GM18873 (cell line): ENCODE measurements around the gene PTPRN2.

Source experiments
- ATAC-seq: cut with Tn5 transposase; IDR thresholded peaks from one replicate; pipeline ENCODE4 v1.9.1; 2021; ENCODE audit warnings: mild to moderate bottlenecking, moderate library complexity, moderate number of reproducible peaks; ENCODE audit not compliant: unreplicated experiment, low FRiP score

Gene PTPRN2

GRCh38 chr7:158024881-158025280 is 562.7 kb downstream of the PTPRN2 start:
- no peak for ATAC-seq

DNA sequence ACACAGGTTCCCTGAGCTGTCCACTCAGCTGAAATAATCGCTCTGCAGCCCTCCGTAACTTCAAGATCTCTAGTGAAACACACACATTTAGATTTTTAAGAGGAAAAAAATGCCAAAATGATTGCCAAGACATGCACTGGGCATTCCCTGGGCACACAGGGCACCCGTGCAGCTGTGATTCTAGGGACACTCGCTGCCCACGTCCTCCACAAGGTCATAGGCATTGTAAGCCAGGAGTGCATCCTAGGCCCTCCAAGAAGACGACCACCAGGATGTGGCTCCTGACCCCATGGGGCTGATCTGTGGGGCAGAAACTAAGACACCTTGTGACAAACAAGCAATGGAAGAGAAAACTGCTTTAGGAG is 563.3 kb downstream of the PTPRN2 start:
- no peak for ATAC-seq

DNA sequence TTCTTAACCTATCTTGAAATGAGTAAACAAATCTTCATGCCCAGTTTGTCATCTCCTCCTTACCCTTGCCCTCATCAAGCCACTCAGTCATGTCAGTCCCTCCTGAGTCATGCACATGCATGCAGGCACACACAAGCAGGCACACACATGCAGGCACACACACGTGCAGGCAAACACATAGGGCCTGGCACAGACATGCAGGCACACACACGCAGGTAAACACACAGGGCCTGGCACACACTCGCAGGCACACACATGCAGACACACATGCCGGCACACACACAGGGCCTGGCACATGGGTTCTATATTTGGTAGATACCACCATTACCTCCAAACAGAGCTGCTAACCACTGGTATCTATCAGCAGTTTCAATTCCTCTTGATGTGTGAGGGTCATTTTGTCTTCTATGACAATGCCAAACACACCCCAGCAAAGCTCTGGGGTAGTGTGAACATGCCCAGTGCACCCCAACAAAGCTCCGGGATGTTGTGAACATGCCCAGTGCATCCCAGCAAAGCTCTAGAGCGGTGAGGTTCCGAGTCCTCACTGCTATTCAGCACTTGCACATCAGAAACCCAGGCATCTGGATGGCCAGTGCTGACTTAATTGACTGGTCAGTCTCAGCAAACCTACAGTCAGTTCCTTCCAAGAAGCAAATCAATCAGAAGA is 563.8 kb downstream of the PTPRN2 start:
- no peak for ATAC-seq

DNA sequence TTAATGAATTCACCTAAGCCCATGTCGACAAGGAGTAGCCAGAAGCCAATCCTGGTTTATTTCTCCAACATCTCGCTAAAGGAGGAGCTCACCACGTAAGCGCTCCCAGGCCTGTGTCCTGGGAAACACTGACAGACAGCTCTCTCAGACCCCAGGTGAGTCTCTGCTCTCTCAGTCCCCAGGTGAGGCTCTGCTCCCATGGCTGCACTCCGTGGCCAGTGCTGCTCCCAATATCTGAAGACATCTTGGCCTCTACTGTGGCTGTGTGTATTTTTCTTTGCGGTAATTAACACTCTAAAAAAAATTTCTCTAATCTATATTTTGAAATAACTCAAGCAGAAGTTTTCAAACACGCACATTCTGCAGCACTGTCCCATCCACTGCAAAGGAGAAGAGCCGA is 564.5 kb downstream of the PTPRN2 start:
- ATAC-seq: no peak

- no peak for ATAC-seq
Observed at GRCh38 chr7:158022601-158023000, 565.0 kb downstream of the PTPRN2 start.

- ATAC-seq: no peak
Observed at GRCh38 chr7:158021836-158022235, 565.8 kb downstream of the PTPRN2 start.

- no peak for ATAC-seq
Observed at GRCh38 chr7:158020706-158021095, 566.9 kb downstream of the PTPRN2 start.

DNA sequence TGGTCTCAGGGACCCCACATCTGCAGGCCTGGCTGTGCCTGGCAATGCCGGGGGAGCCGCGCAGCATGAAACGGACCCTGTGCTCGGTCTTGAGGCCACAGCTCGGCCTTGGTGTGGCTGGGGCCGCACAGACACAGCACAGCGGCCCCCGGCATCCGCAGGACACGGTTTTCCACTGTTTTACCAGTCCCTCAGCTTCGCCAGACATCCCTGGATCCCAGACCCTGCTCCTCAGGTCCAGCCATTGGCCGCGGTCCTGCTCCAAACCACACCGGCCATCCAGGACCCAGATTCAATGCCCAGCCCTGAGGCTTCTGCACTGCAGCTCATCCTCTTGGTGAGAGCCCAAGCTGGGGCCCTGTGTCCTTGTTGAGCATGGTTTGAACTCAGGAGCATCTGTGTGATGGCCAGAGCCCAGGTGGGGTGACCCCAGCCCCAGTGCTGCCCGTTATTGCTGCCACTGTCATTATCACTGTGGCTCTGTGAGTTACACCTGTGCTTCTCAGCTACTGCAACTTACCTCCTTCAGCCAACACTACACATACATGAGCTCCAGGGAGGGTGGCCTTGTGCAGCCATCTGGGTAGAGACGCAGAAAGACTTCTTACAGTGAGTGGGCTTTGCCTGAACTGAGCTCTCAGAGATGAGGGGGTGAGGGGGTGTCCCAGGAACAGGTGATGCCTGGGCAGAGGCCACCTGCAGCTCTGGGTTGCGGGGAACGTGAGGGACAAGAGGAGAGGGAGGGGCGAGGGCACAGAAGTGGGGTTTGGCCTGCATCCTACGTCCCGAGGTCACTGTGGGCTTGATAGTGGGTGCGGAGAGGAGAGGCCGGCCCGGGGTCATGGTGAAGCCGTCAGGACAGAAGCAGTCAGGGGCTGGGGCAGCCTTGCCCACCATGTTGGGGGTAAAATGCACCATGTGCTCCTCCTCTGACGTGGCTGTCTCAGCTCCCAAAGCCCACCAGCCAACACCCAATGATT is 567.6 kb downstream of the PTPRN2 start:
- no peak for ATAC-seq

DNA sequence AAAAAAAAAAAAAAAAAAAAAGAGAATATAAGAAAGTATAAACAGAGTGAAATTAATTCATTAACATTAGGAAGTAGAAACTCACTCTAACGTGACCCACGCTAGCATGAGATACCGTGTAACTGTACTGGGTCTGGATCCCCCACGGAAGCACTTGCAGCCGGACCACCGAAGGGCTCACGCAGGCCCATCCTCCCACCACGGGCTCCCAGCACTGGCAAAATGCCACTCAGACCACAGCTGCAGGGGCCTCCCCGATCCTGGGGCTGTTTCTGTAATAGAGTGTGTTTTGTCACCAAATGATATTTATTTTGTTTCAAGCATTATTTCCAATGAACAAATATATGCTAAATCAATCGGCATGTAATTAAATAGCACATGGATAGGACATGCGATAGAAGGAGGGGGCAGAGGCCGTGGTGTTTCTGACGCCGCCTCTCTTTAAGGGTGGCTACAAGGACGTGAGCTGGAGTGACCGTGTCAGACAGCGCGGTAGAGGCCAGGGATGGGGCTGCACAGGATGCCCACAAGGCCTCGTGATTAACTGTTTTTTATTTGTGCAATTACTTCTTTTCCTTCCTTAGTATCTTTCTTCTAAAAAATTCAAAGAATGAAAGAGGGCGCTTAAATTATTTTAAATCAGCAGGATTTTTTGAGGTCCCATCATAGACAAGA is 568.5 kb downstream of the PTPRN2 start:
- no peak for ATAC-seq

DNA sequence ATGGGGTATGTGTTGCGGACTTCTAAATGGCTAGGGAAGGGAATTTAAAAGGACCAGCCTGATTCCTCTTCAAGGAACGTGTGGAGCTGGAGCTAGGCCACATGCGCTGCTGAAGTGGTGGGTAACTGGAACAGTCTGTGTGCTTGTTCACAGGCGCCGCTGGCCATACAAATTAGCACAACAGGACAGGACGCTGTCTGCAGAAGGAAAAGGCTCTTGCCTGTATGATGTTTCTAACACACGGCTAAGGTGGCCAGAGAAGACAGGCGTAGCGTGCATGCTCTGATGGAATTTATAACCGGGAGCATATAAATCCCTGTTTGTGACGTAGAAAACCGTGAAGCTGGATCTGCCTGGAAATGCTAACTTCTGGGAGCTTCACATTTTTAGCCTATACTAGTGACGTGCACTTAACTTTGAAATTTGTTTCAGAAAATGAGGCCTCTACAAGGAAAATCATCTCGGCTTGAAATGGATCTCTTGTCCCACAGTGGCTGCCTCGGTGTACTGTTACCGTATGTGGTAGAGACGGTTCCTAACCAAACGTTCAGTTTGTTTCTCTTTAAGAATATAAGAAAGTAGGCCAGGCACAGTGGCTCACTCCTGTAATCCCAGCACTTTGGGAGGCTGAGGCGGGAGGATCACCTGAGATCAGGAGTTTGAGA is 569.4 kb downstream of the PTPRN2 start:
- ATAC-seq: no peak

- no peak for ATAC-seq
Observed at GRCh38 chr7:158017111-158018097, 570.2 kb downstream of the PTPRN2 start.

GRCh38 chr7:158016180-158017097 is 571.2 kb downstream of the PTPRN2 start:
- ATAC-seq: no peak

DNA sequence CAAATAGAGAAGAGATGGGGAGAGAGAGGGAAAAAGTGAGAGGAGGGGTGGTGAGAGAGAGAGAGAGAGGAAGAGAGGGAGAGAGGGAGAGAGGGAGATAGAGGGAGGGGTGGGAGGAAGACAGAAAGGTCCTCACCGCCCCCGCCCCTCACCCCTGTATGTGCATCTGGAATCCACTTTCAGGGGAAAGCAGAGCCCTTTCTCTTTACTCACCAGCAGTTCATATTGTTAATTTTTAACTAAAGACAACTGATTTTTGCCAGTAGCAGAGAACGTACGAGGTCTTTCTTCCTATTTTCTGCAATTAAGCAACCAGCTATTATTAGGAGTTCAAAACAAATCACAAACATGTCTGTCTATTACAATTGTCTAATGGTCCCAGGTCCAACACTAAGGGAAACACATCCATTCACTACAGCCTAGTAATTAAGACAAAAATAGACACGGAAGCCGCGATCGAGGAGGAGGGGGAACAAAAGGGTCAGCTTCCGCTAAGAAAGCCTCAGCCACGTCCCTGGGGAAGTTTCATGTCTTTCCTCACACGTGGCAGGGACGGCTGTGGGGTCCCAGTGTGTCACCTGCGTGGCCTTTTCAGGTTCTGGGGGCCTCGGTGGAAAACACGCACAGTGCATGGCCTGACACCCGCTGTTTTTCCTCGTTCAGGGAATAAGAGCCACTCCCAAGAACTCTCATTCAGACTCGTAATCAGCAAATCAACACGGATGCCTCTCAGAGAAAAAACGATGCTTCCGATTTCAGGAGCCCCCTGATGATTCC is 572.0 kb downstream of the PTPRN2 start:
- ATAC-seq: no peak

DNA sequence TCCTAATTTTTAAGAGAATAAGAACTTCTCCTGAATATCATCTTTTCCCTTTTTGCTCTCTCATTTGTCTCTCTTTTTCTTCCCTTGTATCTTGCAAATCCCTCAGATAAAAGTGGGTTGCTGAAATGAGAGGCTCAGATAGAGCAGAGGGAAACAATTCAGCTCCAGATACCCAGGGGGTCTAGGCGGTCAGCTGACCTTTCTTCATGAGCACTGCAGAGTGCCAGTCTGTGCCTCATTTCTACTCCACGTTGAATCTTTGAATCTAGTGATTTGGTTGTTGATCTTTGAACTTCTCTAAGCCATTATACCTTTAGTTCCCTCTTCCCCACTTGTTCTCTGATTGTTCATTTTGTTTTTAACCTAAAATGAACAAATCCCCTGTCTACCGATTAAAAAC is 572.6 kb downstream of the PTPRN2 start:
- ATAC-seq: no peak

GRCh38 chr7:158013085-158013668 is 574.4 kb downstream of the PTPRN2 start:
- no peak for ATAC-seq

DNA sequence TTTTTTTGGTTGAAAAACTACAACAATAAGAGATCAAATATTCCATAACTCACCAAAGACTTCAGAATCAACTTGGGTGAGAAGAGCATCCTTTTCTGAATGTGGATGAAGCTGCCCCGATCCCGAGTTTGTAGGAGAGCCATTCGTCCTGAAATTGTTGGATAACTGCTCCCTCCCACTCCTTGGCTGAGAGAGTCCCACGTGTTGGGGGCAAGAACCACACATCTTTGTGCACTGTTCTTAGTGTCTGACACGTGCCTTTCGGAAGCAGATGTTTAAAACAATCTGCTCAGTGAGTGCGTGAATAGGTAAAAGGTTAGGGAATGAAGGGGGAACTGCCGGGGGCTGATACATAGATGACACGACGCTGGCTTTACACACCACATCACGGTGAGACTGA is 575.7 kb downstream of the PTPRN2 start:
- no peak for ATAC-seq

GRCh38 chr7:158010961-158011693 is 576.5 kb downstream of the PTPRN2 start:
- ATAC-seq: no peak
